Motor neuron (in vitro differentiated cells): Measurements from ENCODE around the gene ZNF414. TPM values are rescaled to one million over a fixed set of nuclear protein-coding genes. Genes with fewer than 3 reads are reported as not detected.

Experiments used
- ATAC-seq, 8 experiments: fragments of 200-7000 bp; cut with Tn5 transposase; replicated peaks in 6 of 8; 2 replicates each; pipeline ENCODE4 v1.8.0; 2021; ENCODE audit warnings: mild to moderate bottlenecking in 8 of 8, moderate library complexity in 8 of 8
- H3K27ac ChIP-seq, 2 donors: fragments of 250-450 bp; sonication (Bioruptor Pico); 2 replicates each; pipeline ENCODE4 v1.9.0; 2021; ENCODE audit warnings: antibody characterized with exemption in 2 of 2, mild to moderate bottlenecking in 2 of 2, moderate library complexity in 1 of 2
- H3K4me1 ChIP-seq, 2 donors: fragments of 250-450 bp; sonication (Bioruptor Pico); replicated peaks in 1 of 2; 2 replicates each; pipeline ENCODE4 v1.6.1; 2021; ENCODE audit warnings: antibody characterized with exemption in 2 of 2, mild to moderate bottlenecking in 2 of 2, moderate library complexity in 1 of 2
- H3K4me3 ChIP-seq, 5 donors: fragments of 250-450 bp; sonication (Bioruptor Pico); 2 replicates each; pipeline ENCODE4 v1.9.0; 2021; ENCODE audit warnings: antibody characterized with exemption in 5 of 5, mild to moderate bottlenecking in 5 of 5, moderate library complexity in 4 of 5
- WGBS, 10 experiments: fragments of 450-650 bp; shearing (Covaris generic); methylation state at CpG; one replicate each; pipeline ENCODE4 v1.0.0; 2022; 5-methylcytosine and 5-hydroxymethylcytosine counted together
- in situ Hi-C, 9 experiments: fragments of 400-800 bp; cut with MboI; loops; one replicate each; pipeline ENCODE4 v1.15.0; 2021; ENCODE audit warnings: low sequenced_read_pairs in 9 of 9, low pct_unique_long_range_greater_than_20kb in 2 of 9; ENCODE audit not compliant: unreplicated experiment in 9 of 9
- total RNA-seq, 8 experiments: library from RNA; unstranded; fragments of 300-600 nt; gene quantifications; 2 replicates each; pipeline versions ENCODE4 v1.2.3 to v1.2.4, GENCODE V29; 2022

The ZNF414 gene
- total RNA-seq, 8 experiments from 2014 or later: 2.3 to 14.5 (median 11.1) TPM

- Histone ChIP-seq H3K4me1 (no peaks in the 10 kb centered on the region), H3K27ac (no peak overlapping the region), H3K4me3 (no peak overlapping the region)
- ATAC-seq: no peak
- in situ Hi-C loops: no loop called here
- 89 to 100% (median 100%) methylated on average over 1 to 3 of the region's 3 CpGs; no CpG with 5 or more reads in 1 of the 10 experiments for WGBS, 10 experiments
Measured at GRCh38 chr19:8468124-8468523, 45.8 kb downstream of the ZNF414 start.

- ATAC-seq: no peak
- Histone ChIP-seq H3K4me3 (no peak overlapping the region), H3K4me1 (no peaks in the 10 kb centered on the region), H3K27ac (no peak overlapping the region)
- in situ Hi-C loops: no loop called here
- 40 to 100% (median 94%) methylated on average over 3 to 4 of the region's 4 CpGs; no CpG with 5 or more reads in 1 of the 10 experiments for WGBS, 10 experiments
Measured at GRCh38 chr19:8466018-8466417, 47.9 kb downstream of the ZNF414 start.

GRCh38 chr19:8463365-8463764 lies 50.6 kb downstream of the ZNF414 start:
- Histone ChIP-seq H3K4me1 (peaks cover 0 to 8% of the 10 kb centered on the region in 2 donors), H3K4me3 (no peak overlapping the region), H3K27ac (no peak overlapping the region)
- no peak for ATAC-seq
- 86 to 100% (median 97%) methylated on average over 2 to 8 of the region's 8 CpGs; no CpG with 5 or more reads in 1 of the 10 experiments for WGBS, 10 experiments
- in situ Hi-C loops: no loop called here

- in situ Hi-C loops: no loop called here
- ATAC-seq: peak in 2 of 8 experiments; percentile 13 to 14
- 6 to 100% (median 65%) methylated on average over 1 to 5 of the region's 5 CpGs; no CpG with 5 or more reads in 2 of the 10 experiments for WGBS, 10 experiments
- Histone ChIP-seq H3K27ac (no peak overlapping the region), H3K4me3 (no peak overlapping the region), H3K4me1 (peaks cover 0 to 10% of the 10 kb centered on the region in 2 donors)
Measured at GRCh38 chr19:8462571-8462970, 51.4 kb downstream of the ZNF414 start.

- WGBS, 10 experiments: 60 to 98% (median 93%) methylated on average over 1 to 13 of the region's 14 CpGs
- Histone ChIP-seq H3K4me3 (no peak overlapping the region), H3K4me1 (peaks cover 0 to 10% of the 10 kb centered on the region in 2 donors), H3K27ac (no peak overlapping the region)
- in situ Hi-C loops: no loop called here
- ATAC-seq: no peak
Measured at GRCh38 chr19:8461891-8462290, 52.1 kb downstream of the ZNF414 start.

- WGBS, 10 experiments: 76 to 100% (median 89%) methylated on average over 1 to 4 of the region's 4 CpGs
- H3K27ac ChIP-seq: no peak overlapping the region
- H3K4me1 ChIP-seq: peaks cover 0 to 10% of the 10 kb centered on the region in 2 donors
- in situ Hi-C loops: no loop called here
- no peak for ATAC-seq
- no peak overlapping the region for H3K4me3 ChIP-seq
Measured at GRCh38 chr19:8461376-8461775, 52.6 kb downstream of the ZNF414 start.

- ATAC-seq: no peak
- Histone ChIP-seq H3K27ac (no peak overlapping the region), H3K4me1 (peaks cover 0 to 10% of the 10 kb centered on the region in 2 donors), H3K4me3 (no peak overlapping the region)
- WGBS, 10 experiments: 51 to 100% (median 90%) methylated on average over 2 to 7 of the region's 7 CpGs
- in situ Hi-C loops: no loop called here
Measured at GRCh38 chr19:8460516-8461298, 53.3 kb downstream of the ZNF414 start.

Other genes starting within 250 kb of the ZNF414 start
- gene CD320, start 205.8 kb downstream of the ZNF414 start, total RNA-seq: 100 to 1,000 TPM in 1 of 8 experiments, 10 to 100 TPM in 7; 20.9 to 109 (median 41.8) TPM
- 100 to 1,000 TPM; 129 to 183 (median 162) TPM for gene NDUFA7, start 192.8 kb downstream of the ZNF414 start, total RNA-seq
- 1,000 to 10,000 TPM in 4 of 8 experiments, 100 to 1,000 TPM in 4; 550 to 1,110 (median 1,001) TPM for gene RPS28, start 192.7 kb downstream of the ZNF414 start, total RNA-seq
- 1 to 10 TPM in 4 of 8 experiments, under 1 TPM in 3, not detected in 1; 0.08 to 3.4 (median 1.1) TPM for gene KANK3, start 170.9 kb downstream of the ZNF414 start, total RNA-seq
- 1 to 10 TPM in 3 of 8 experiments, under 1 TPM in 4, not detected in 1; 0.38 to 4.6 (median 0.90) TPM for gene ANGPTL4, start 150.0 kb downstream of the ZNF414 start, total RNA-seq
- 10 to 100 TPM; 16.7 to 72.4 (median 43.7) TPM for gene RAB11B, start 123.8 kb downstream of the ZNF414 start, total RNA-seq
- 10 to 100 TPM; 10.4 to 38.4 (median 19.4) TPM for gene MARCHF2, start 100.9 kb downstream of the ZNF414 start, total RNA-seq
- 100 to 1,000 TPM in 3 of 8 experiments, 10 to 100 TPM in 5; 44.2 to 280 (median 73.5) TPM for gene HNRNPM, start 69.2 kb downstream of the ZNF414 start, total RNA-seq
- gene PRAM1, start 11.5 kb downstream of the ZNF414 start, total RNA-seq: 1 to 10 TPM in 1 of 8 experiments, under 1 TPM in 7; 0.18 to 1.4 (median 0.31) TPM
- gene MYO1F, start 63.3 kb upstream of the ZNF414 start, total RNA-seq: 10 to 100 TPM in 3 of 8 experiments, 1 to 10 TPM in 4, under 1 TPM in 1; 0.67 to 15.6 (median 4.7) TPM
- gene ADAMTS10, start 96.5 kb upstream of the ZNF414 start, total RNA-seq: 10 to 100 TPM in 6 of 8 experiments, 1 to 10 TPM in 2; 5.1 to 45.3 (median 15.0) TPM
- gene NFILZ, start 116.5 kb upstream of the ZNF414 start, total RNA-seq: not detected
- not detected for gene ACTL9, start 184.6 kb upstream of the ZNF414 start, total RNA-seq
- under 1 TPM in 1 of 8 experiments, not detected in 7; 0.17 TPM for gene OR2Z1, start 207.5 kb upstream of the ZNF414 start, total RNA-seq